Measurements from ENCODE around the gene FBXL22.

GRCh38 chr15:63628123-63628822 lies 31.1 kb downstream of the FBXL22 start:
- TF ChIP-seq CTCF (IDR thresholded peaks at IDR 0.05; ENCODE audit: low read depth, low read length) (no peak), EZH2phosphoT487 (IDR thresholded peaks at IDR 0.05; ENCODE audit: low read depth) (no peak)
